ENCODE measurements around the gene MATR3. TPM values are rescaled to one million over a fixed set of nuclear protein-coding genes. Genes with fewer than 3 reads are reported as not detected.
"Not testable (repeated sequence)": the region's sequence is repeated elsewhere in the genome, so short reads cannot be mapped to it uniquely, and the experiment has no call there.

The MATR3 gene
- total and polyA plus RNA-seq, 8 donors, result 68.2 to 352 (median 116) TPM

DNA sequence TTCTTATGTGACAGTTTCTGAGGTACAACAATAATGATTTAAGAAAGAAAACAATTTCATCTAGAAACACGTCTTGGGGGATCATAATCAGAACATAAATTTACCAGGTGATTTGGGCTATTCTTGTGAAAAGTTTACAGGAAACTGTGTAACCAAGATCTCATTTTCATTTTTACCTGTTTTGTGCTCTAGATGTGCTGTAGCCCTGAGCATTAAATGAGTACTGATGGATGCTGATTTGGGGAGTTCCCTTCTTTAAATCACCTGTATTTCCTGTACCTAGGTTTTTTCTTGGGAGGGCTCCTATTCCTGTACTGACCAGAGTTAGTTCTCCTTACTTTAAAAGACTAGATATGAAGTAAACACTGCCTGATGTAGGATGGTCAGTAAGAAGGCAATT is 12.7 kb downstream of the MATR3 start:
- no peaks in the 10 kb centered on the region for H3K36me3 ChIP-seq
- H3K4me3 ChIP-seq, result no peak overlapping the region
- intact Hi-C loops (cut with DNase I; ENCODE audit: low total_unique reads), result no loop called here
- DNase-seq, result no peak
- H3K27me3 ChIP-seq, result no peaks in the 10 kb centered on the region
- no peak overlapping the region for H3K27ac ChIP-seq
- WGBS, 5 donors, result 7 to 33% (median 25%) methylated on average over 1 of the region's 1 CpG
- no peaks in the 10 kb centered on the region for H3K9me3 ChIP-seq
- peaks cover 68 to 100% (median 87%) of the 10 kb centered on the region in 4 donors for H3K4me1 ChIP-seq
- TF ChIP-seq POLR2A (IDR thresholded peaks at IDR 0.05) (no peak), EP300 (IDR thresholded peaks at IDR 0.05) (no peak), POLR2AphosphoS5 (IDR thresholded peaks at IDR 0.05) (no peak)
- TF ChIP-seq, protein P1, sequence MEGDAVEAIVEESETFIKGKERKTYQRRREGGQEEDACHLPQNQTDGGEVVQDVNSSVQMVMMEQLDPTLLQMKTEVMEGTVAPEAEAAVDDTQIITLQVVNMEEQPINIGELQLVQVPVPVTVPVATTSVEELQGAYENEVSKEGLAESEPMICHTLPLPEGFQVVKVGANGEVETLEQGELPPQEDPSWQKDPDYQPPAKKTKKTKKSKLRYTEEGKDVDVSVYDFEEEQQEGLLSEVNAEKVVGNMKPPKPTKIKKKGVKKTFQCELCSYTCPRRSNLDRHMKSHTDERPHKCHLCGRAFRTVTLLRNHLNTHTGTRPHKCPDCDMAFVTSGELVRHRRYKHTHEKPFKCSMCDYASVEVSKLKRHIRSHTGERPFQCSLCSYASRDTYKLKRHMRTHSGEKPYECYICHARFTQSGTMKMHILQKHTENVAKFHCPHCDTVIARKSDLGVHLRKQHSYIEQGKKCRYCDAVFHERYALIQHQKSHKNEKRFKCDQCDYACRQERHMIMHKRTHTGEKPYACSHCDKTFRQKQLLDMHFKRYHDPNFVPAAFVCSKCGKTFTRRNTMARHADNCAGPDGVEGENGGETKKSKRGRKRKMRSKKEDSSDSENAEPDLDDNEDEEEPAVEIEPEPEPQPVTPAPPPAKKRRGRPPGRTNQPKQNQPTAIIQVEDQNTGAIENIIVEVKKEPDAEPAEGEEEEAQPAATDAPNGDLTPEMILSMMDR (IDR thresholded peaks at IDR 0.05), result no peak

DNA sequence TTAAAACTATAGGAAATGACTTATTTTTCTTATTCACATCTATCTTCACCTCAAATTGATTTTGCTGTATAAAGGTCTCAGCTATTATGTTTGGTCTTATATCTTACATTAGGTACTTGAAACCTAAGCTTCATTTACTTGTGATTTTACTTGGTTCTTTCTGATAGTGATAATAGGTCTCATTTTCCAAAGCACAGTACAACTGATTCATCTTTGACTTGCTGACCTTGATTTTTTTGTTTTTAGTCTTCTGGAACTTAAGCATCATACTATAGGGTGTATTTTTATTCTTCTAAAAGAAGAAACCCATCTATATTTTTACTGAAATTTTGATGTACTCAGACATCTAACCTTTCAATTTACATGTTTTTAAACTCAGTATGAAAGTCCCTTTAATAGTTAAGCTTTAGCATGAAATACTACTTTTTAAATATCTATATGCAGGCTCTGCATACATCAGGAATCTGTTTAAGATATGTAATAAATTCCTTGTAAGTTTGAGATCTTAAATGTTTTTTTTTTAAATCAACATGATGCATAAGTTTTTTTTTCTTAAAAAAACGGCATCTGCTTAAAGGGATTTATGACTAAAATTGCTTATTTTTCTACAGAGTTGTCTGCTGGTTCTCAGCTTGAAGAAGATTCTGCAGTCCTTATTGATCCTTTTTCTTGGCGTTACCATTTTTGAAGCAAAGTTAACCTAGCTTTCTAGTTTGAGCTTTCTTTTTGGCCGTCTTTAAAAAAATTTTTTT is 13.3 kb downstream of the MATR3 start:
- Histone ChIP-seq H3K4me1 (peaks cover 63 to 100% (median 84%) of the 10 kb centered on the region in 4 donors), H3K9me3 (no peaks in the 10 kb centered on the region)

DNA sequence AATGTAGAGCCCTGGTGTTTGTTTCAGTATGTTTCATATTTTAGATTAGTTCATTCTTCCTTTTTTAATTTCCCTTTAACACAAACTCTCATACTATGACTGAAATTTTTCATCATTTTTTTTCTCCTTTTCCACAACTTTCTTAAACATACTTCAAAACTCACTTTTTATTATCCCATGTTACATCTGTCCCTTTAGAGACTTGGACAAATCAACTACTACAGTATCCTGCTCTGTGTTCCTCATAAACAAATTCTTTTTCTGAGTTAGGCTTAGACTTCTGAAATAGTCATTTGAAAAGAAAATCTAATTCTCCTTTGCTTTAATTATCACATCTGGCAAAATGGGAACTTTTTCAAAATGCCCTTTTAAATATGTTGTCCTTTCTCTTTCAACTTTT is 15.3 kb downstream of the MATR3 start:
- peaks cover 0 to 4% (median 0%) of the 10 kb centered on the region in 4 donors for H3K36me3 ChIP-seq
- no peak overlapping the region for H3K4me3 ChIP-seq
- no peak overlapping the region for H3K27ac ChIP-seq
- no peaks in the 10 kb centered on the region for H3K27me3 ChIP-seq
- H3K4me1 ChIP-seq, result peaks cover 56 to 100% (median 81%) of the 10 kb centered on the region in 4 donors
- intact Hi-C loops (cut with DNase I; ENCODE audit: low total_unique reads), result no loop called here
- no peaks in the 10 kb centered on the region for H3K9me3 ChIP-seq
- TF ChIP-seq POLR2A (IDR thresholded peaks at IDR 0.05) (no peak), POLR2AphosphoS5 (IDR thresholded peaks at IDR 0.05) (no peak)
- DNase-seq, result no peak

More for the DNA sequence above, 13.3 kb downstream of the MATR3 start:
- TF ChIP-seq POLR2A (IDR thresholded peaks at IDR 0.05), result no peak
- TF ChIP-seq, protein P1 (IDR thresholded peaks at IDR 0.05), result no peak
- no peak for TF ChIP-seq EP300 (IDR thresholded peaks at IDR 0.05)
- TF ChIP-seq POLR2AphosphoS5 (IDR thresholded peaks at IDR 0.05), result no peak
- no peaks in the 10 kb centered on the region for H3K27me3 ChIP-seq
- H3K36me3 ChIP-seq, result peaks cover 0 to under 1% (median 0%) of the 10 kb centered on the region in 4 donors
- no peak overlapping the region for H3K4me3 ChIP-seq
- 51 to 60% (median 56%) methylated on average over 3 of the region's 3 CpGs for WGBS, 5 donors
- no peak for DNase-seq
- H3K27ac ChIP-seq, result no peak overlapping the region
- intact Hi-C loops (cut with DNase I; ENCODE audit: low total_unique reads), result no loop called here

DNA sequence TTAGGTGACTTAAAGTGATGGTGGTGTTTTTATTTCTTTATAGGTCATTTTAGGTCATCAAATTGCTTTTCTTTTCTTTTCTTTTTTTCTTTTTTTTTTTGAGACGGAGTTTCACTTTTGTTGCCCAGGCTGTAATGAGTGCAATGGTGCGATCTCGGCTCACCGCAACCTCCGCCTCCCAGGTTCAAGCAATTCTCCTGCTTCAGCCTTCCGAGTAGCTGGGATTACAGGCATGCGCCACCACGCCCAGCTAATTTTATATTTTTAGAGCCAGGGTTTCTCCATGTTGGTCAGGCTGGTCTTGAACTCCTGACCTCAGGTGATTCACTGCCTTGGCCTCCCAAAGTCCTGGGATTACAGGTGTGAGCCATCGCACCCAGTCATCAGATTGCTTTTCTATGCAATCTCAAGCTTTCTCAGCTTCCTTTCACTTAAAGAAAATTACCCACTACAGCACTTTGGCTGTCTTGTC is 17.2 kb downstream of the MATR3 start:
- DNase-seq; H3K4me3 ChIP-seq; intact Hi-C loops (cut with DNase I; ENCODE audit: low total_unique reads); H3K27me3 ChIP-seq; H3K27ac ChIP-seq; H3K9me3 ChIP-seq: not testable (repeated sequence)
- H3K36me3 ChIP-seq, result peaks cover 0 to 17% (median 1%) of the 10 kb centered on the region in 4 donors
- H3K4me1 ChIP-seq, result peaks cover 38 to 99% (median 69%) of the 10 kb centered on the region in 4 donors
- 81 to 90% (median 88%) methylated on average over 9 of the region's 9 CpGs for WGBS, 5 donors

DNA sequence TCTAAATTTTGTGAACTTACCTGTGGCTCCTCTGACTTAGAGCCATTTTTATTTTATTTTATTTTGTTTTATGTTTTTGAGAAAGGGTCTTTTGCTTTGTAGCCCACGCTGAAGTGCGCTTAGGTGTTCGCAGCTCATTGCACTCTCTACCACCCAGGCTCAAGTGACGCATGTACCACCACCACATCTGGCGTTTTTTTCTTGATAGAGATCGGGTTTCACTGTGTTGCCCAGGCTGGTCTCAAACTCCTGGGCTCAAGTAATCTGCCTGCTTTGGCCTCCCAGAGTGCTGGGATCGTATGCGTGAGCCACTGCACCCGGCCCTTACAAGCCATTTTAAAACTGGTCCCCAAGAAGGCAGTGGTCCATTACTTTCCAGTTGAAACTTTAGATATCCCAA is 18.5 kb downstream of the MATR3 start:
- TF ChIP-seq EP300 (IDR thresholded peaks at IDR 0.05) (no peak), POLR2AphosphoS5 (IDR thresholded peaks at IDR 0.05) (no peak), POLR2A (IDR thresholded peaks at IDR 0.05) (no peak)
- TF ChIP-seq, protein P1 (IDR thresholded peaks at IDR 0.05), result no peak
- Histone ChIP-seq H3K9me3 (no peaks in the 10 kb centered on the region), H3K36me3 (peaks cover 12 to 30% (median 15%) of the 10 kb centered on the region in 4 donors), H3K27ac (no peak overlapping the region), H3K4me3 (no peak overlapping the region), H3K4me1 (peaks cover 28 to 97% (median 65%) of the 10 kb centered on the region in 4 donors), H3K27me3 (no peaks in the 10 kb centered on the region)
- no peak for DNase-seq
- intact Hi-C loops (cut with DNase I; ENCODE audit: low total_unique reads), result no loop called here
- WGBS, 5 donors, result 84 to 90% (median 89%) methylated on average over 9 of the region's 9 CpGs
